Keratinocyte (primary cell): ENCODE data around the gene RNF152. TPM values are rescaled to one million over a fixed set of nuclear protein-coding genes. Genes with fewer than 3 reads are reported as not detected.

Experiments used
- DNase-seq: peaks from one replicate; pipeline ENCODE4 v3.0.0-alpha.2; 2011; ENCODE audit warnings: low read depth, missing footprints, low spot score
- FAIRE-seq: peaks from 2 replicates; lab custom pipeline; 2011; peaks lifted over from hg19 to GRCh38; lab: Jason Lieb, UNC
- H2AFZ ChIP-seq: 2 replicates; pipeline ENCODE4 v1.6.0; 2012; ENCODE audit warnings: low read length, control low read depth, inconsistent platforms; ENCODE audit not compliant: control insufficient read depth
- H3K27ac ChIP-seq: 2 replicates; pipeline ENCODE4 v1.5.1; 2011; ENCODE audit warnings: low read length; ENCODE audit not compliant: control insufficient read depth, insufficient read depth
- H3K27me3 ChIP-seq: 3 replicates; pipeline ENCODE4 v1.6.0; 2011; ENCODE audit warnings: low read length; ENCODE audit not compliant: control insufficient read depth, insufficient read depth; ENCODE audit errors: extremely low read depth
- H3K36me3 ChIP-seq, 2 experiments: 2 replicates in 1 of 2; 3 replicates in 1 of 2; pipeline ENCODE4 v1.5.1; 2011; ENCODE audit warnings: low read length in 2 of 2, mild to moderate bottlenecking in 1 of 2; ENCODE audit not compliant: control insufficient read depth in 2 of 2, insufficient read depth in 2 of 2; ENCODE audit errors: extremely low read depth in 1 of 2
- H3K4me1 ChIP-seq: 3 replicates; pipeline ENCODE4 v1.5.1; 2011; ENCODE audit warnings: low read length; ENCODE audit not compliant: control insufficient read depth, insufficient read depth; ENCODE audit errors: extremely low read depth
- H3K4me2 ChIP-seq: 3 replicates; pipeline ENCODE4 v1.6.0; 2011; ENCODE audit warnings: low read depth, low read length; ENCODE audit not compliant: control insufficient read depth, insufficient read depth; ENCODE audit errors: extremely low read depth
- H3K4me3 ChIP-seq, 3 experiments: fragments of 200-600 bp in 1 of 3; sonication (generic) in 1 of 3; 2 replicates in 2 of 3; 3 replicates in 1 of 3; pipeline ENCODE4 v1.5.1; 2011 to 2016; ENCODE audit warnings: low read length in 3 of 3, mild to moderate bottlenecking in 3 of 3, control low read depth in 2 of 3, inconsistent platforms in 1 of 3, low read depth in 1 of 3, mixed read lengths in 1 of 3, mixed run types in 1 of 3, moderate library complexity in 1 of 3; ENCODE audit not compliant: control insufficient read depth in 2 of 3, insufficient read depth in 2 of 3; ENCODE audit errors: extremely low read depth in 1 of 3
- H3K79me2 ChIP-seq: 2 replicates; pipeline ENCODE4 v1.6.0; 2012; ENCODE audit warnings: low read length; ENCODE audit not compliant: control insufficient read depth, insufficient read depth
- H3K9ac ChIP-seq: 3 replicates; pipeline ENCODE4 v1.6.0; 2011; ENCODE audit warnings: low read length; ENCODE audit not compliant: control insufficient read depth, insufficient read depth; ENCODE audit errors: extremely low read depth
- H3K9me1 ChIP-seq: 3 replicates; pipeline ENCODE4 v1.6.0; 2011; ENCODE audit warnings: low read length; ENCODE audit not compliant: control insufficient read depth, insufficient read depth; ENCODE audit errors: extremely low read depth
- H3K9me3 ChIP-seq: 2 replicates; pipeline ENCODE4 v1.5.1; 2012; ENCODE audit warnings: low read depth, low read length; ENCODE audit not compliant: control insufficient read depth
- H4K20me1 ChIP-seq: 3 replicates; pipeline ENCODE4 v1.6.0; 2011; ENCODE audit warnings: low read length; ENCODE audit not compliant: control insufficient read depth, insufficient read depth; ENCODE audit errors: extremely low read depth
- EZH2 ChIP-seq: IDR thresholded peaks from one replicate; pipeline ENCODE4 v1.6.1; 2012; ENCODE audit warnings: inconsistent platforms, mild to moderate bottlenecking, low read length, moderate library complexity
- dilution Hi-C: fragments of 300-500 bp; cut with MboI; formaldehyde crosslinking; loops from one replicate; pipeline ENCODE4 v1.7.0; 2020; ENCODE audit warnings: low sequenced_read_pairs; ENCODE audit not compliant: extremely low pct_ligation_motif_present
- polyA plus RNA-seq, 5 experiments: library from polyadenylated mRNA; depleted of rRNA in 3 of 5; stranded (reverse) in 3 of 5; stranded (forward) in 1 of 5; unstranded in 1 of 5; fragments of >200 nt; gene quantifications; 1 replicate in 1 of 5; 2 replicates in 3 of 5; 3 replicates in 1 of 5; pipeline versions ENCODE4 v1.2.1 to v1.2.3, GENCODE V29; 2011 to 2012; ENCODE audit warnings: missing spikeins in 2 of 5, low read depth in 1 of 5, low replicate concordance in 1 of 5
- TF ChIP-seq, protein P1 (sequence below), 3 experiments: IDR thresholded peaks in 1 of 3; conservative IDR thresholded peaks in 1 of 3; optimal IDR thresholded peaks in 1 of 3; 2 replicates in 2 of 3; 3 replicates in 1 of 3; pipeline versions ENCODE3 to v1.5.1; 2011; ENCODE audit warnings: low read length in 3 of 3, mild to moderate bottlenecking in 3 of 3, moderate library complexity in 2 of 3, control low read depth in 1 of 3, inconsistent platforms in 1 of 3; ENCODE audit not compliant: insufficient read depth in 2 of 3; ENCODE audit errors: extremely low read depth in 1 of 3

Gene RNF152
- polyA plus RNA-seq, 1 donor (not counting 4 experiments of a cell fraction or from before 2014, with no cell fraction given) = 10.1 TPM

DNA sequence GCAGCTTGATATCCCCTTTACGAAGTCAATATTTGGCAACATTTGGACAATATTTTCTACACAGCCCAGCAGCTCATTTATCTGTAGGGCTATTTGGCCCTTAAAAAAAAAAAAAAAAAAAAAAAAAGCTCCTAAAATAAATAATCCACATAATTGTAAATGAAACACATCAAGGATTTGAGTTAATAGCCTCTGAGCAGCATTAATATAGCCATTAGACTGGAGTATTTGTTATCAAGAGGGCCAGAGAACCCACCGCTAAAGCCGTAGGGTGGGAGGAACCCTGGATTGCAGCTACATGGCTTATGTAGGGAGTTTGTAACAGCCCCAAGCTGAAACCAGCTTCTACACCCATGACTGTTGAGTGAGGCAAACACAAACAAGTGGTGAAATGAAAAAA, 84.5 kb downstream of the RNF152 start:
- Histone ChIP-seq H3K4me1 (no peaks in the 10 kb centered on the region), H3K9ac (no peak overlapping the region), H2AFZ (no peak overlapping the region), H4K20me1 (no peaks in the 10 kb centered on the region), H3K27me3 (no peaks in the 10 kb centered on the region), H3K79me2 (no peaks in the 10 kb centered on the region), H3K27ac (no peak overlapping the region), H3K36me3 (peaks cover 0 to 1% of the 10 kb centered on the region in 2 experiments), H3K9me1 (no peaks in the 10 kb centered on the region), H3K4me2 (no peak overlapping the region), H3K4me3 (no peak overlapping the region), H3K9me3 (no peaks in the 10 kb centered on the region)
- dilution Hi-C loops = no loop called here
- FAIRE-seq (no peak), DNase-seq (no peak)
- TF ChIP-seq, protein P1, sequence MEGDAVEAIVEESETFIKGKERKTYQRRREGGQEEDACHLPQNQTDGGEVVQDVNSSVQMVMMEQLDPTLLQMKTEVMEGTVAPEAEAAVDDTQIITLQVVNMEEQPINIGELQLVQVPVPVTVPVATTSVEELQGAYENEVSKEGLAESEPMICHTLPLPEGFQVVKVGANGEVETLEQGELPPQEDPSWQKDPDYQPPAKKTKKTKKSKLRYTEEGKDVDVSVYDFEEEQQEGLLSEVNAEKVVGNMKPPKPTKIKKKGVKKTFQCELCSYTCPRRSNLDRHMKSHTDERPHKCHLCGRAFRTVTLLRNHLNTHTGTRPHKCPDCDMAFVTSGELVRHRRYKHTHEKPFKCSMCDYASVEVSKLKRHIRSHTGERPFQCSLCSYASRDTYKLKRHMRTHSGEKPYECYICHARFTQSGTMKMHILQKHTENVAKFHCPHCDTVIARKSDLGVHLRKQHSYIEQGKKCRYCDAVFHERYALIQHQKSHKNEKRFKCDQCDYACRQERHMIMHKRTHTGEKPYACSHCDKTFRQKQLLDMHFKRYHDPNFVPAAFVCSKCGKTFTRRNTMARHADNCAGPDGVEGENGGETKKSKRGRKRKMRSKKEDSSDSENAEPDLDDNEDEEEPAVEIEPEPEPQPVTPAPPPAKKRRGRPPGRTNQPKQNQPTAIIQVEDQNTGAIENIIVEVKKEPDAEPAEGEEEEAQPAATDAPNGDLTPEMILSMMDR (optimal IDR thresholded peaks at IDR 0.05 in 1 of 3, IDR thresholded peaks at IDR 0.05 in 1 of 3, conservative IDR thresholded peaks at IDR 0.05 in 1 of 3; ENCODE audit: extremely low read depth in 1 of 3, insufficient read depth in 2 of 3, low read length in 3 of 3) = no peak
- no peak for TF ChIP-seq EZH2

DNA sequence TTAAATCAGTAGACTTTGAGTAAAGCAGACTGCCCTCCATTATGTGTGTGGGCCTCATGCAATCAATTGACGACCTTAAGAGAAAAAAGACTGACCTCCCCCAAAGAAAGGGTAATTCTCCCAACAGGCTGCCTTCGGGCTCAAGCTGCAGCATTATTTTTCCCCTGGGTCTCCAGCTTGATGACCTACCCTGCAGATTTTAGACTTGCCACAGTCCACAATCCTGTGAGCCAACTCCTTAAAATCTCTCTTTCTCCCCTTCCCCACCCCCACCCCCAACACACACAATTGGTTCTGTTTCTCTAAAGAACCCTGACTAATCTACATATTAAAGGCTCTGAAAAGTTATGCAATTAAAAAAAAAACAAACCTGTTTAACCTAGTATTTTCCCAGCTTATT, 89.4 kb downstream of the RNF152 start:
- Histone ChIP-seq H3K4me3 (no peak overlapping the region), H3K27me3 (no peaks in the 10 kb centered on the region), H4K20me1 (no peaks in the 10 kb centered on the region), H3K27ac (no peak overlapping the region), H3K79me2 (no peaks in the 10 kb centered on the region), H3K36me3 (no peaks in the 10 kb centered on the region), H3K9ac (no peak overlapping the region), H3K4me1 (no peaks in the 10 kb centered on the region), H2AFZ (no peak overlapping the region), H3K9me1 (no peaks in the 10 kb centered on the region), H3K9me3 (no peaks in the 10 kb centered on the region), H3K4me2 (no peak overlapping the region)
- DNase-seq (no peak), FAIRE-seq (no peak)
- dilution Hi-C loops = no loop called here
- TF ChIP-seq, protein P1 (optimal IDR thresholded peaks at IDR 0.05 in 1 of 3, IDR thresholded peaks at IDR 0.05 in 1 of 3, conservative IDR thresholded peaks at IDR 0.05 in 1 of 3; ENCODE audit: extremely low read depth in 1 of 3, insufficient read depth in 2 of 3, low read length in 3 of 3) = no peak
- TF ChIP-seq EZH2 = no peak
